Astrocyte of the hippocampus (primary cell): Measurements from ENCODE around the gene PIGN.
A peak's percentile ranks its signal among the peaks of the same experiment; 100 is the strongest.

Experiments
- DNase-seq: peaks from one replicate; pipeline ENCODE4 v3.0.0; 2011; ENCODE audit warnings: low read depth, low spot score

The PIGN gene

DNA sequence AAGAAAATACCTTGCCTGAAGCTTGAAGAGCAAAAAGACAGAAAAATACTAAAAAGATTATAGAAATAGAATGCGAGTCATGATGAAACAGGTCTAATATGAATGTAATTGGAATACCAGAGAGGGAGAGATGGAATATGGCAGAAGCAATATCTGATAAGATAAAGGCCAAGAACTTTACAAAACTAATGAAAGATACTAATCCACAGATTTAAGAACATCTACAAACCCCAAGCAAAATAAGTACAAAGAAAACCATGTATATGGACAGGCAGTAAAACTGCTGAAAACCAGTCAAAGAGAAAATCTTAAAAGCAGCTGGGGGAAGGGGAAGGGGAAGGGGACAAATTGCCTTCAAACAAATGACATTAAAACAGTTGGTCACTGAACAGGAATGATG, 67.0 kb downstream of the PIGN start:
- DNase-seq = no peak

DNA sequence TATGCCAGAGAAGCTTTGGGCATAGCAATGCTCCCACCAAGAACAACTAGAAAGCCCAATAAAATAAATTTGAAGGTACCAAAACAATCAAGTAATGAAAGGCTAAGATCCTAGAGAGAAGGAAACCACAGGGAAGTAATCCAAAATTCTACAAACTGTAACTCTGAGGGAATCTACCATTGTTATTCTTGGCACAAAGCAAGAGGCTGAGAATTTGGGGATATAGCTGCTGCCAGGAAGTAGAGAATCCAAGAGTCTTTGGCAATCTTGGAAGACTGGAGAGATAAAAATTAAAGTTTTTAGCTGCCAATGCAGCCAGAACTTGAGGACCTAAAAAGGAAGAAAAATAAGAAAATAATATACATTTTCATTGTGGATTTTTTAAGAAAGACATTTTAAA, 68.5 kb downstream of the PIGN start:
- DNase-seq = peak; percentile 75

DNA sequence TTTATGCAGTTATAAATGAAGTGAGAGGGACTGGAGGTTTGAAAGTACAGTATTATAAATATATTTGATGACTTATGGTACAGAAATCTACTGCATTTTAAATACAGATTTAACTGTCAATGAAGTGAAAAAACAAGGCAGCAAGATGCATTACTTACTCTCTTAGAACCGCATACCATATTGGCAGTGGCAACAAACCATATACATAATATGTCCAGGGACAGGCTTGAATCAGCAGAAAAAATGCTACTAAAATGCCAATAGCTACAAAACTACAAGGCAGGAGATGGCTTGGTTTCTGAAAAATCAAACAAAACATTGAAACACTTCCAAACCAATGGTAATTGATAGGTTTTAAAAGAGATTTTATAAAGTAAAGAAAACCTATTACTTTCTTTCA, 77.2 kb downstream of the PIGN start:
- DNase-seq = peak; percentile 23

DNA sequence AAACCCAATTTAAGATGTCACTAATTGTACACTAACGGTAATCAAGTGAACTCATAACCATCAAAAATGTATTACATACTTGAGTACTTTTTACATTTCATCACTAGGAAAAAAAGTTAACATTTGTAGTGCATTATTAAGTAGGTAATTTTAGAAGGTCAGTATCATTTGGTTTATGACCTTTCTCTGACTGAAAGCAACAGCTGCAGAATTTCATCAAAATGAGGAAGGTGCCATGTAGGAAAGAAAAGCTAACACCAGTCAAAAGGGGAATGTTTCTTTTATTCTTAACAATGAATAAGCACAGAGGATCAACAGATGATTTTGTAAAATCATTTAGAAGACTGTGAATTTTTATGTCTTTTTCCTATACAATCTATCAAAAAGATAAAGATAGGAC, 79.0 kb downstream of the PIGN start:
- DNase-seq = no peak

DNA sequence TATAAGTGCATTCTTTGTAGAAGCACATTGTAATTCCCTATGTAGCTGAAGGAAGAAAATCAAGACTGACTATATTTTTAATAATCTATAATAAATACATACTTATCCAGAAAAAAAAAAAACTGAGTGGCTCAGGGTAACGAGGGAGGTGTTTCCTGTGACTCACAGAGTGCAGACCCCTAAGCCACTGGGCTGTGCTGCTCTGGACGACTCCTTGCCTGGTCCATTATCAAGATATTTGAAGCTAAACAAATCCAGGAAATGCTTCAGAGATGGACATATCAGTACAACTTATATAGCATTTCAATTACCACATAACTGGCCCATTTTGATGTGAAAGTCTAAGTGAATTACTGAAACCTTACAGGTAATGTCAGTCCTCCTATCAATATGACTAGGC, 80.6 kb downstream of the PIGN start:
- DNase-seq = no peak

DNA sequence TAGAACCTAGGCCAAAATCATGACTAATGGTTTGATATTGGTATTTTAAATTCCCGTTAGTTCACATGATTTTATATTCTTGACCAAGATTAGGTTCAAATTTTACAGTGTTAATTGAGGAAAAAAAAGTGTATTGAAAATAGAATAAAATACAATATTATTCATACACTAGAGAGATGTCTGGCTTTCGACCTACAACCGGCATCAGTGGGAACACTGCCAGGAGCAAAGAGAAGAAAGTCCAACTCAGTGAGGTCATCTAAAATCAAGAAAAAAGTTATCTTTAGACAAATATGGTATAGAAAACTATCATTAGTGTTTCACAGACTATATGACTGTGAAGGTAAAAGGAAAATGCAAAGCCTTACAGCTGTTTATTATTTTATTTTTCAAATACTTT, 81.5 kb downstream of the PIGN start:
- peak; percentile 9 for DNase-seq

DNA sequence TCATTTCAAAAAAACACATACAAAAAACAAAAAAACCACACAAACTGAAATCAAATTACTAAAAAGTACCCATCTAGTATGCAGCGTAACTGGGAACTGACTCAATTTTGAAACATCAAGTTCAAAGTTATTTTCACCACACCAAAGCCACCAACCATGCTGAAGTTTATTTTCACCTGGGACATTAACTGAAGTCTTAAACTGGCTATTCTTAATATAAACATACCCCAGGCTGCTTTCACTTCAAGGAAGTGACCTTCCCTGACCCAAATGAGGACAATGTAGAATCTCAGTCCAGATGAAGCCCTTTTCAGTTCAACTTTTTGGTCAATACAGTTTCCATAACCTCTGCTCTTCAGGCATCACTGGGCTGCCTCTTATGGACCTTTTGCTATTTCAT, 84.6 kb downstream of the PIGN start:
- DNase-seq = no peak

DNA sequence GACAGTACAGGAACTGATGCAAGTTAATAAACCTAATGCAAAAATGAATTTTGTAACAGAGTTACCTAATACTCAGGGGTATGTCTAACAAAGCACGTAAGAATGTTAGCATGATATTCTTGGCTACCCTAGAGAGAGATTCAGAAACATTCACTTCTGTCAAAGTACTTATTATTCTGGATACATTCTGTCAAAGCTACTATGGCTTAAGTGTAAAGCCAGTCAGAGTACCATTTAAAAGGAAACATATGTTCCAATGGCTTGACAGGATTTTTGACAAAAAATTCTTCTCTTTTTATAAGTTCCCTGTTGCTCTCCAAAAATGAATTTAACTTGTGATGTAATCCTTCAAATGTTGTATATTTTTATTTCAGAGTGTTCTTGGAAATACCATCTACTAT, 85.5 kb downstream of the PIGN start:
- no peak for DNase-seq

DNA sequence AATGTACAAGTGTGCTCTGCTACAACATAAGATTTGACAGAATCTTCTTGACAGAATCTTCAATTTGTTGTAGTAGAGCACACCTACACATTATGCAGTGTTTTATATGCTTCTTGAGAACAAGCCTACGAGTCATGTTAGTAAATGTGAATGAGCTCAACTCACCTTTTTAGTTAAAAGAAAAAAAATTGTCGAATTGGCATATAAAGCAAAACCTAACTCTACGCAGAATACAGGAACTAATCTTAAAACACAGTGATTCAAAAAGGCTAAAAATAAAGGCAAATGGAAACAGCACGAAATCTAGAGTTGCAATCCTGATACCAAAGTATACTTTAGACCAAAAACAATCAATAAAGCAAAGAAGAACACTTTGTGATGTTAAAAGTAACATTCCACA, 87.9 kb downstream of the PIGN start:
- DNase-seq = no peak

DNA sequence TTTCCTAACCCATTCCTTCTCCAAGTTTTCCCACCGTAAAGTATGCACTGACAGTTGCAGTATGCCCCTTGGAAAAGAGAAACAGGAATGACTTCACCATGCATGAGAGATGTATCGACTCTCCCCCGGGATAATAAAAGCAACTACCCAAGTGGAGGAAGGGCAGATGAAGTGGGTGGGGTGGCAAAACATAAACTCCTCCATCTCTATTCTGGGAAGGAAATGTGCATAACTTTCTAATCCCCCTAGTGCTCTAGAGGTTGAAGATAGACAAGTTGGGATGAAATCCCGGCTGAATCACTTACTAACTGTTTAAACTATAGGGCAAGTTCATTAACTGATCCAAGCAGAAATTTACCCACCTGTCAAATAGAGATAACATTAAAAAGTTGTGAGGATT, 89.2 kb downstream of the PIGN start:
- no peak for DNase-seq

DNA sequence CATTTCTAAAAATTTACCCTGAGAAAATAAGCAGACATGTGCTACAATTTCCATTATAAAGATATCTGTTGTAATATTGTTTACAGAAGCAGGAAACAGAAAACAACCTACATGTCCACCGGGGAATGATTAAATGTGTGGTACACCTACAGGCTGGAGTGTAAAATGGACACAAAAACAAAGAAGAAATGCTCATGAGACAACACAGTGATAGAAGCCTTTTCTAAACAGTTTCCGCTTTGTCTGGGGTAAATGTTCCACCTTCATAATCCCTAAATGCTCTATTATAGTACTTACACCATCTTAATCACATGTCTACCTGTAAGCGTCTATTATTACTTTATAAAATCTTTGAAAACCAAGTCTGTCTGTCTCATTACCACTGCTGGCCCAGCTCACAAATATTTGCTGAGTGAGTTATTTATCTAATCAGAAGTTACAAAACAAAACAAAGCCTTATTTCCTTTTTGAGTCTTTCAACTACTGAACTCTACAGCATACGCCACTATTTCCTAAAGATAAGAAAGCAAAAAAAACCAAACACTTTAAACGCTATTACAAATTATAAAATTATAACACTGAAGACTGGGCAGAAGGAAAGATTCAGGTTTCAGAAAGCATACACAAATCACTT, 95.3 kb downstream of the PIGN start:
- no peak for DNase-seq

DNA sequence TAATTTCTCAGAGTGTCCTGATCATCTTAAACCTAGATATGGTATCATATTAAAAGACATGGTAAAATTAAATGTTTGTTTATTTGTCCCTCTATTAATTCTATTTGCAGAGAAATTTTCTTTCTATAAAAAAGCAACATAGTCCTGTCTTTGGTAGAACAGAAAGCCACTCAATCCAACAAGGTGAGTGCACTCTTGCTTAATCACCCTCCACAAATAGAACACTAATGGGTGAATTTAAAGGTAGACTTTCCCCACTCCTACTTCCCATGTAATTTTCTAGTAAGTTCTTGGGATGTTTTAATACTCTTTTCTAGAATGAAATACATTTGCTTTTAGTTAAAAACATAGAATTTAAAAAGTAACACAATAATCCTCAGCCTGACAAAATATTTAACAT, 97.7 kb downstream of the PIGN start:
- DNase-seq = no peak

DNA sequence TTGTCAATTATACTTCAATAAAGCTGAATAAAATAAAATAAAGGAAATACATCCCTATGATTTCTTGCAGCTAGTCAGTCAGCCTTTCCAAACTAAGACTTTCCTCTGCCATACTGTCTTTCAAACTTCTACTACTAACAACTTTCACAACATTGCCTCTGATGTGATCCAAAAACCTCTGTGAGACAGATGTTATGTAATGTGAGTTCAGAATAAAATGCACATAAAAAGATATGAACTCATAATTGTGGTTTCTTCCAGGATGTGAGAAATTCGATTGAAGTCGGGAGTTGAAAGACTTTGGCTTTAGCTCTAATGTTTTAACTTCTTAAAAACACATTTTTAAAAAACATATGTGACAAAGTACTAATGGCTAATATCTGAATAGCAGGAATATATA, 98.7 kb downstream of the PIGN start:
- DNase-seq = no peak

DNA sequence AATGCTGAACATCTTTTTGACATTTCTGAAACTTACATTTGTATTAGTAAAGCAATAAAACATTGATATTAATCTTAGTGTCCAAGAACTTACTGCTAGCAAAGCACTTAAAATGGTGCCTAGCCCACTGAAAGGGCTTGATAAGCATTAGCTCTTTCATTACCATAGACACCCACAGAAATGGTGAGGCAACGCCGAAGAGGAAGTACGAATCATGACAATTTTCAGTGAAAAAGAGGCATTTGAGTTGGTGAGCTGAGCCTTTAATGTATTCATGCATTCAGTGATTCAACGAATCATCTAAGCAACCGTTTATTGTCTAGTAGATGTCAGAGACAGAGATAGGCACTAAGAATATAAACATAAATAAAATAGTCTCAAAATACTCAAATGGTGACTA, 101.1 kb downstream of the PIGN start:
- DNase-seq = peak; percentile 11

DNA sequence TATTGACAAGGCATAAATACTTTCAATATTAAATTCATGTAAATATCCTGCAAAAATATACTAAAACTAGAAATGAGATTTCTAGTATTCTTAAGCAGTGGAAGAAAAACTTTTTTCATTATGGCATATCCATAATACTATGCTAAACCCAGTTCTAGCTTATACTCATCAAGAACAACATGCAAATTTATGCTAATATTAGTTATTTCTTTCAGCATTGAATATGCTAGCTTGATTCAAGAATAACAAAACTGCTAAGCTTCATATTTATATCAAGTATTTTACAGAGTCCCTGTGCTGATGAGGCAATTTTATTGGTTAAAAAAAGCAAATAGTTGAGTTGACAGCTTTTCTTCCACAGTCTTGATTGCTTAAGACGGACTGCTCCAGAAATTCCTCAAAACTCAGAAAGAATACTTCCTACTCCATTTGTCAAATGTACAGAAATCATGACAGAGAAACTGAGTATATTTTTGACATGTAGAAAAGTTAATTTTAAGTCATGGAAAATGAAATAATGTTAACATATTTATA, 105.0 kb downstream of the PIGN start:
- DNase-seq = no peak

DNA sequence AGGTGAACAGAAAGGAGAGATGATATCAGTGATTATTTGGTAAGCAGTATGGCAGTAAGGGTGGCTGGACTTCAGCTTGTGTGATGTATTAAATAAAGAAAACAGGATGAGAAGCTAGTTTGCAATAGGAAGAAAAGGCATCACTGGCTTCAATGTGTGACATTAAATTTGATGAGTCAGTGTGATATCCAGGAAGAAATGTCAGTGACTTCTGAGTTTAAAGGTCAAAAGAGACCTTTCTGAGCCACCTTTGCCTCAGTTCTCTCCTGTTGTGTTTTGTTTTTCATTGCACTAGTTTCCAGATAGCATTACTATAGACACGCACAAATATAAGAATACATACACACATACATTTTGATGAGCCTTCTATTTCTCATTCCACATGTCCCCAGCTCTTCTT, 105.6 kb downstream of the PIGN start:
- DNase-seq = no peak

DNA sequence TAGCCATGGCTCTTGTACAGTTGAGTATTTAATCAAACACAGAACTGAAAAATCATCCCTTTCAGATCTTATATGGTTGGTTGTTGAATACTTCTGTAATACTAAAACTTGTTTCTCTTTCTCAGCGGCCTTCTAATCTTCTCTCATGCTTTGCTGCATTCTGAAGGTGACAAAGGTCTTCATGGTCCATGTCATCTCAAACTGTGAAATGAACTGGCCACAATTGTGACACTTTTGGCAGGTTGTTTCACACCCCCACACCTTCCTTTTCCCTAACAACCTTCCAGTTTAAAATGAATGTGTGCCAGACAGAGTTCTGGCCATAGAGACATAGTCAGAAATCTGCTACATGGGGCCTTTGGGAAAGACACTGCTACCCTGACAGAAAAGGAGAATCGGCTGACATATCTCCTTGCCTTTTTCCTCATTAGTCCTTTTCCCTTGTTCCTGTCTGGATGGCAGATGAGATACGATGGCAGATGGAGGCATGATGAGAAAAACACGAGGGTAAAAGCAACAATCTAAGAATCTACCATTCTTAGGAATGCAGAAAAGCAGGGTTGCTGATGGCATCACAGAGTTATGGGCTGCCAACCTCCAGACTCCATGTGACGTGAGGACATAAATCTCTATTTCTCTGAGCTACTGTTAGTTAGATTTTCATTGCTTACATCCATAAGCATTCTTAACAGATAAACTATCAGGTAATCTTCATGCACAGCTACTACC, 106.5 kb downstream of the PIGN start:
- DNase-seq = no peak

DNA sequence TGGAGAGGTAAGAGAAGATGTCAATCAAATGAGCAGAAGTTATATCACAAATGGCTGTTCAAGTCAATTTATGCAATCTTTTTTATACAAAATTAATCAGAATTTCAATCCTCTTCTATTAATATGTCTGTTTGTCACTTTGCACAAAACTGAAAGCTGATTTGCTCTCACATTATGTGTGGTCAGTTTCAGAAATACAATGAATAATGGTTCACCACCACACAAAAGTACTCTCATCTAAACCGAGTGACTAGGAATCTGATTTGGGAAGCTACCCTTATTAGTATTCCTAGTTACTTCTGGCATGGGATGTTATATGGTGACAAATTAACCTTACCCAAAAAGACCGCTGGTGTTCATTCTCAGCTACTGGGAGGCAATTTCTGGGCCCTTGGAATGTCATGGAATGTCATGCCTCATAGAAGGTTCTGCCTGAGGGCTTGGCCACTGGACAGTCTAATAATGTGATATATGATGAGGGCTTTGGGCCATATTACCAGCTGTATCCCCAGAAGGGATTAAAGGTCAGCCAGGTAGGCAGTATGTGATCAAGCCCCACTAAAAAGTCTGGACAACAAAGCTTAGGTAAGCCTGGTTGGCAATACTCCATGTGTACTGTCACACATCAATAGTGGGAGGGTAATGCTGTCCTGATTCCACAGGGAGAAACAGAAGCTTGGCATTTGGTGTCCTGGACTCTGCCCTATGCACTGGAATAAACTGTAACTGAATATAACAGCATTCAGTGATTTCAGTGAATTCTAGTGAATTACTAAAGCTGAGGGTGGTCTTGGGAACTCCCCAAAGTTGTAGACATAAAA, 113.2 kb downstream of the PIGN start:
- no peak for DNase-seq

DNA sequence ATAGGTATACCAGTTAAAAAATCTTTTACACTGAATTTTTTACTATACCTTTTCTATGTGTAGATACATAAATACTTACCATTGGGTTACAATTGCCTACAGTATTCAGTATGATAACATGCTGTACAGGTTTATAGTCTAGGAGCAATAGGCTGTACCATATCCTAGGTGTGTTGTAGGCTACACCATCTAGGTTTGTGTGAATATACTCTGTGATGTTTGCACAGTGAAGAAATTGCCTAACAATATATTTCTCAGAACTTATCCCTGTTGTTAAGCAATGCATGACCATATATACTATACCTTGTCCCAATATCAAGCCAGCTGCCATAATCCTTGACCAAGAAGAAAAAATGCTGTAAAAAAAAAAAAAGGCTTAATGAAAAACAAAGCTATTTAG, 114.5 kb downstream of the PIGN start:
- DNase-seq = no peak

DNA sequence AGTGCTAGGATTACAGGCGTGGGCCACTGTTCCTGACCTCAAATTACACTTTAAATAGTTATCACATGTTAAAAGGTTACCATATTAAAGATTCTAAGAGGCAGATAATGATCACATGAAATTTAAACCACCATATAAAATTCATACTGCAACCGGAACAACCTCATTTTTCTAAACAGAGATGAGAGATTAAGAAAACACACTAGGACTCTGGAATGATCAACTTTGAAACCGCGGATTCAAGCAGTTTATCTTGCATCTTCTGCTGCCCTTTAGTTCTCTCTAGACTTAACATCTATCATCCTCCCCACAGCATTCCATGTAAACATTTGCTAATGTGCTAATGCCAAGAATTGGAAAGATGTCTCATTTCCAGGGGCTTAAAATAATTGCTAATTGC, 115.8 kb downstream of the PIGN start:
- no peak for DNase-seq

DNA sequence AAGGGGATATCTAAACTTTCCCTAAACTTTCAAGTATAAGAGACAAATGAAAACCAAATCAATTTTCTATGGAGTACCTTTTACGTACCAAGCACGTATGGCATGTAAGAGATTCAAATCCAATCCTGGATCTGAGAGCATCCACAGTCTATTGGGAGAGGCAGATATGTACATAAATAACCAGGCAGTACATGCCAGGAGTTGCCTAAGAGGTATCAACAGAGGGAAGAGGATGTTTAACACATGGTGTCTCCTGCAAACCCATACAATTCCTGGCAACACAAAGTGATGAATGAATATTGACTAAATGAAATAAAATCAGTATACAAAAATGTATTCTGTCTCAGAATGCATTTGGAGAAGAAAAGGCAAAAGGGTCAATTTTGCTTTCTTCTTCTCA, 116.6 kb downstream of the PIGN start:
- no peak for DNase-seq

DNA sequence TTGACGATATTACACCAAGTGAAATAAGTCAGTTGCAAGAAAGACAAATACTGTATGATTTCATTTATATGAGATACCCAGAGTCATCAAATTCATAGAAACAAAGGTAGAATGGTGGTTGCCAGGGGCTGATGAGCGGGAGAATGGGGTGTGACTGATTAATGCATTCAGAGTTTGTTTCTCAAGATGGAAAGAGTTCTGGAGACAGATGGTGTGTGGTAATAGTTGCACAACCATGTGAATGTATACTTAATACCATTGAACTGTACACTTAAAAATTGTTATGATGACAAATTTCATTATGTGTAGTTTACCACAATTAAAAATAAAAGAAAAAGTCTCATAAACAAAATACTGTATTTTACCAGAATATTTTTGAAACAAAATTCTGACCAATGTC, 117.3 kb downstream of the PIGN start:
- no peak for DNase-seq
